Measurements from ENCODE around the gene RNU4-1. TPM values are rescaled to one million over a fixed set of nuclear protein-coding genes. Genes with fewer than 3 reads are reported as not detected.

Gene RNU4-1
- total RNA-seq, 1 experiment from 2014 or later, result under 0.01 TPM

GRCh38 chr12:120263748-120264085 lies 29.3 kb downstream of the RNU4-1 start:
- ATAC-seq, result no peak
- peaks cover 11% of the 10 kb centered on the region for H3F3A ChIP-seq (ENCODE audit: low read length, unreplicated experiment)
- H3K4me1 ChIP-seq (ENCODE audit: insufficient read depth, low read length), result peaks cover 46% of the 10 kb centered on the region
- H3K27me3 ChIP-seq (ENCODE audit: low read length), result no peaks in the 10 kb centered on the region
- intact Hi-C loops (cut with micrococcal nuclease), result loop anchor here (1.0 kb wide), 1 partner anchor 28 kb away; the partner anchor contains the start of gene RNU4-2
- H3K4me2 ChIP-seq (ENCODE audit: low read length), result peak overlapping the region; percentile 96
- peaks cover 32% of the 10 kb centered on the region for H3K36me3 ChIP-seq (ENCODE audit: low read depth, low read length)
- H4K20me1 ChIP-seq (ENCODE audit: low read length), result peaks cover 12% of the 10 kb centered on the region; the same call in 1 of the 2 replicates
- no peak for TF ChIP-seq EZH2phosphoT487 (IDR thresholded peaks at IDR 0.05; ENCODE audit: borderline replicate concordance, low read length)
- TF ChIP-seq EZH2 (IDR thresholded peaks at IDR 0.05; ENCODE audit: low read length, unreplicated experiment), result no peak
- peak overlapping the region; percentile 91 for H3K4me3 ChIP-seq (ENCODE audit: low read length)
- H2AFZ ChIP-seq (ENCODE audit: low read length), result no peak overlapping the region
- ChIA-PET CTCF (interaction anchor here (0.7 to 6.5 kb wide), 3 partner anchors 26 to 35 kb away, joined by 3 to 142 read pairs (median 3); no protein-coding TSS in a partner anchor), POLR2A (ENCODE audit: unreplicated experiment) (interaction anchor here (0.5 to 3.3 kb wide), 9 partner anchors 16 to 1320 kb away, joined by 3 to 52 read pairs (median 8); partner anchors contain the start of gene RPLP0)
- H3K27ac ChIP-seq (ENCODE audit: low read length), result peak overlapping the region; percentile 91
- no peaks in the 10 kb centered on the region for H3K9me3 ChIP-seq (ENCODE audit: low read length)
- DNase-seq, result no peak
- no peaks in the 10 kb centered on the region for H3K9me2 ChIP-seq (replicated peaks; ENCODE audit: low read length)
- peak overlapping the region; percentile 94 for H3K9ac ChIP-seq (ENCODE audit: low read length)
- H3K79me2 ChIP-seq (ENCODE audit: low read length), result peaks cover 68% of the 10 kb centered on the region
- no TSS peak for BruUV-seq (replicated peaks)

DNA sequence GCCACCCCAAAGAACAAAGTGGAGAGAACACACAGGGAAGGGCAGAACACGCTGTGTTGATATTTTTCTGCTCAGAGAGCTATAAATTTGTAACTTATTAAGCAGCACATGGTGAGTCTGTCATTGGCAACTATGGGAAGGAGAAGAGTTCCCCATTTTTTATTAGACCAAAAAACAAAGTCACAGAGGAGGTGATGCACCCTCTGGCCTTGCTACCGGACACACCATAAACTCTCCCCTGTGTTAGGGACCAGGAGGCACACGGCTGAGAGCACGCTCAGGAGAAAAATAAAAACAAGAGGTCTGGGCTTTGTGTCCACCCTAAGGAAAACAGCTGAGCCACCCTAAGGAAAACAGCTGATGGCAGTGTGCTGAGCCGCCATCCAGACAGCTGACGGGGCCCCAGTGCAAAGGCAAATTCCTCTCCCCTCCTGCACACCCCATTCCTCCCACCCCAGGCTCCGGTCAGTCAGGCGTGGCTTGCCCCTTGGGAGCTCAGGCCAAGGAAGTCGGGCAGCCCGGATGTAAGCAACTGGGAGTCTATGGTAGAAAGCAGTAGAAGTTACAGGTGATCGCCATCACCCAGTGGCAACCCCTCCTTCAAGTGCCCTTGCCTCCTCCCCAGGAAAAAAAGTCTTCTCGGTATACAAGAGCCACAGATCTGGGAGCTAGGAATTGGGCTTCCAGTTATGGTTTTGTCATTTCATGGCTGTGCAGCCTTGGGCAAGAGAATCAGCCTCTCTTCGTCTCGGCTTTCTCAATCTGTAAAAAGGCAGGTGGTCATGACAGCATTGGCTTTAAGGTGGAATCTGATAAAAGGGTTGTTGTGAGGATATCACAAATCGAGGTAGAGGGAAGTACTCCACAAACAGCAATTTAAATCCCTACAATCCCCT lies 29.9 kb downstream of the RNU4-1 start:
- ATAC-seq, result peak; percentile 4
- Histone ChIP-seq H4K20me1 (ENCODE audit: low read length) (peaks cover 17% of the 10 kb centered on the region), H3K36me3 (ENCODE audit: low read depth, low read length) (peaks cover 36% of the 10 kb centered on the region), H3K4me2 (ENCODE audit: low read length) (peak overlapping the region; percentile 96), H3K79me2 (ENCODE audit: low read length) (peaks cover 74% of the 10 kb centered on the region), H3K4me3 (ENCODE audit: low read length) (peak overlapping the region; percentile 91), H3K27ac (ENCODE audit: low read length) (peak overlapping the region; percentile 91), H3K9me2 (replicated peaks; ENCODE audit: low read length) (no peaks in the 10 kb centered on the region), H3K9ac (ENCODE audit: low read length) (peak overlapping the region; percentile 94), H3F3A (ENCODE audit: low read length, unreplicated experiment) (peaks cover 17% of the 10 kb centered on the region), H3K9me3 (ENCODE audit: low read length) (no peaks in the 10 kb centered on the region), H2AFZ (ENCODE audit: low read length) (no peak overlapping the region), H3K4me1 (ENCODE audit: insufficient read depth, low read length) (peaks cover 52% of the 10 kb centered on the region), H3K27me3 (ENCODE audit: low read length) (no peaks in the 10 kb centered on the region)
- CTCF ChIA-PET, result interaction anchor here (0.7 to 6.5 kb wide), 5 partner anchors 25 to 62 kb away, joined by 3 to 142 read pairs (median 6); partner anchors contain the start of gene RPLP0
- intact Hi-C loops (cut with micrococcal nuclease), result loop anchor here (1.0 kb wide), 2 partner anchors 32 to 62 kb away; partner anchors contain the start of gene RPLP0
- BruUV-seq (replicated peaks), result TSS peak; percentile 80
- POLR2A ChIA-PET (ENCODE audit: unreplicated experiment), result interaction anchor here (0.5 to 3.3 kb wide), 18 partner anchors 14 to 1320 kb away, joined by 3 to 52 read pairs (median 8); partner anchors contain the start of genes RNU4-1, RNU4-2 and RPLP0
- no peak for TF ChIP-seq CTCF (conservative IDR thresholded peaks at IDR 0.05; ENCODE audit: low read depth, low read length)
- no peak for TF ChIP-seq EZH2phosphoT487 (IDR thresholded peaks at IDR 0.05; ENCODE audit: borderline replicate concordance, low read length)
- TF ChIP-seq EZH2 (IDR thresholded peaks at IDR 0.05; ENCODE audit: low read length, unreplicated experiment), result no peak
- DNase-seq, result peak; percentile 31

All from PC-3 (cell line).